DND-41 (cell line): ENCODE measurements around the gene GRK3.
A peak's percentile ranks its signal among the peaks of the same experiment; 100 is the strongest.

Experiments used
- CTCF ChIP-seq: IDR thresholded peaks from 2 replicates; pipeline ENCODE4 v1.5.1; 2012; ENCODE audit warnings: borderline replicate concordance, low read length, moderate library complexity, mild to moderate bottlenecking; ENCODE audit not compliant: poor library complexity, severe bottlenecking; ENCODE audit errors: extremely low read depth
- EZH2 ChIP-seq: IDR thresholded peaks from 3 replicates; pipeline ENCODE4 v1.6.1; 2012; ENCODE audit warnings: borderline replicate concordance, low read depth, mild to moderate bottlenecking, moderate library complexity, low read length, inconsistent platforms; ENCODE audit not compliant: severe bottlenecking

- TF ChIP-seq CTCF (peak; percentile 57), EZH2 (no peak)
Measured at GRCh38 chr22:25777870-25778269, 213.4 kb downstream of the GRK3 start.
